Measurements from ENCODE around the gene NCAM2. TPM values are rescaled to one million over a fixed set of nuclear protein-coding genes. Genes with fewer than 3 reads are reported as not detected.
"Not testable (repeated sequence)": the region's sequence is repeated elsewhere in the genome, so short reads cannot be mapped to it uniquely, and the experiment has no call there.

Gene NCAM2
- total RNA-seq, 1 experiment from 2014 or later: not detected

- Histone ChIP-seq H3K4me1 (replicated peaks) (no peaks in the 10 kb centered on the region), H3K27me3 (replicated peaks) (no peaks in the 10 kb centered on the region), H3K36me3 (no peaks in the 10 kb centered on the region), H3K27ac (no peak overlapping the region), H3K9me3 (replicated peaks) (no peaks in the 10 kb centered on the region; the same call in 1 of the 2 replicates), H3K4me3 (no peak overlapping the region)
- DNase-seq (ENCODE audit: low read depth in 1 of 2, low spot score in 2 of 2): no peak
Observed at GRCh38 chr21:21341041-21341440, 342.8 kb downstream of the NCAM2 start.

DNA sequence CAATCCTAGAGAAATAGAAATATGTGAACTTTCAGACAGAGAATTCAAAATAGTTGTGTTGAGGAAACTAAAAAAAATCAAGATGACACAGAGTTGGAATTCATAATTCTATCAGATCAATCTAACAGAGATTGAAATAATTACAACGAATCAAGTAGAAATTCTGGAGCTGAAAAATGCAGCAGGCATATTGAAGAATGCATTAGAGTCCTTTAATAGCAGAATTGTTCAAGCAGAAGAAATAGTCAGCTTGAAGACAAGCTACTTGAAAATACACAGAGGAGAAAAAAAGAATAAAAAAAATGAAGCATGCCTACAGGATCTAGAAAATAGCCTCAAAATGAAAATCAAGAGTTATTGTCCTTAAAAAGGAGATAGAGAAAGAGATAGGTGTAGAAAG lies 347.1 kb downstream of the NCAM2 start:
- Histone ChIP-seq H3K4me3 (no peak overlapping the region), H3K27me3 (replicated peaks) (no peaks in the 10 kb centered on the region), H3K9me3 (replicated peaks) (no peaks in the 10 kb centered on the region; the same call in 1 of the 2 replicates), H3K4me1 (replicated peaks) (no peaks in the 10 kb centered on the region), H3K36me3 (no peaks in the 10 kb centered on the region), H3K27ac (no peak overlapping the region)
- no peak for DNase-seq (ENCODE audit: low read depth in 1 of 2, low spot score in 2 of 2)

DNA sequence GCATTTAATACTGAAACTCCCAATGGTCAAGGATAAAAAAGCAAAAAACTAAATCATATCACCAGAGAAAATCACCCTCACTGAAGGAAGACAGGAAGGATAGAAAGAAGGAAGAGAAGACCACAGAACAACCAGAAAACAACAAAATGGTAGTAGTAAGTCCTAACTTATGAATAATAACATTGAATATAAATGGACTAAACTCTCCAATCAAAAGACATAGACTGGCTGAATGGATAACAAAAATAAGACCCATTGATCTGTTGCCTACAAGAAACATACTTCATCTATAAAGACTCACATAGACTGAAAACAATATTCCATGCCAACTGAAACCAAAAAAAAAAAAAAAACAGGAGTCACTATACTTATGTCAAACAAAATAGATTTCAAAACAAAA lies 347.7 kb downstream of the NCAM2 start:
- DNase-seq (ENCODE audit: low read depth in 1 of 2, low spot score in 2 of 2): no peak
- H3K27me3 ChIP-seq (replicated peaks): no peaks in the 10 kb centered on the region
- H3K27ac ChIP-seq: no peak overlapping the region
- no peak overlapping the region for H3K4me3 ChIP-seq
- H3K9me3 ChIP-seq (replicated peaks): no peaks in the 10 kb centered on the region; the same call in 1 of the 2 replicates
- no peaks in the 10 kb centered on the region for H3K4me1 ChIP-seq (replicated peaks)
- no peaks in the 10 kb centered on the region for H3K36me3 ChIP-seq

DNA sequence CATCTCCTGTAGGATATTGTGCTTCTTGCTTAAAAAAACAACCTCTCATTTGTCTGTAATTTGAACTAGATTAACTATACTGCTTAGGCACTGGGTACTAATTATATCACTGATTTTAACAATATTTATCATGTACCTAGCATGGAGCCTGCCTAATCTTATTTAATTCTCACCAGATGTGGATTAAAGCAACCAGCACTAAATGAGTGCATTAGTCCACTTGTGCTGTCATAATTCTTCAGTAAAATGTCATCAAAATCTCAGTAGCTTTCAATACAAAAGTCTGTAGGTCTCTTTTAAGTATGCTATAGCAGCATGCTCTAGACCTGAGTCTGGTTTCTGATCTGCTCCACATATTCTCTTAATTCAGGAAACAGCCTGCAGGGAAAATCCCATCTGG lies 368.1 kb downstream of the NCAM2 start:
- no peak for DNase-seq (ENCODE audit: low read depth in 1 of 2, low spot score in 2 of 2)

DNA sequence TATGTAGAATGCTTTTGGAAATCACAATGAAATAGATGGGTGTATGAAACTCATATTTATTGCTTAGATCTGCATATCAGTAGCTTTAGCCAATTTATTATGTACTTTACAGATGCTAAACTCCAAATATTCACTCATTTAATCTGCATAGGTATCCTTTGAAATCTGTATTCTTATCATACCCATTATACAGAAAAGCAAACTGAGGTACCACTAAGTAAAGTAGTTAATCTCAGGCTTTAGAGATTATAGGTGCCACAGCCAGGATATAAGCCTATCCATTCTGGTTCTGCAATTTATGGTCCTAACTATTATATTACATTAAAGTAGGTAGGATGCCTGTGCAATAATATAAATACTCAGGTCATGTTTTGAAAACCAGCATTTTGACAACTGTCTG lies 369.4 kb downstream of the NCAM2 start:
- Histone ChIP-seq H3K4me1 (replicated peaks) (no peaks in the 10 kb centered on the region), H3K36me3 (no peaks in the 10 kb centered on the region), H3K4me3 (no peak overlapping the region), H3K27me3 (replicated peaks) (no peaks in the 10 kb centered on the region), H3K9me3 (replicated peaks) (no peaks in the 10 kb centered on the region), H3K27ac (no peak overlapping the region)
- no peak for DNase-seq (ENCODE audit: low read depth in 1 of 2, low spot score in 2 of 2)

More for the DNA sequence above, 368.1 kb downstream of the NCAM2 start:
- Histone ChIP-seq H3K4me1 (replicated peaks) (no peaks in the 10 kb centered on the region), H3K27me3 (replicated peaks) (no peaks in the 10 kb centered on the region), H3K27ac (no peak overlapping the region), H3K9me3 (replicated peaks) (no peaks in the 10 kb centered on the region), H3K36me3 (no peaks in the 10 kb centered on the region), H3K4me3 (no peak overlapping the region)

DNA sequence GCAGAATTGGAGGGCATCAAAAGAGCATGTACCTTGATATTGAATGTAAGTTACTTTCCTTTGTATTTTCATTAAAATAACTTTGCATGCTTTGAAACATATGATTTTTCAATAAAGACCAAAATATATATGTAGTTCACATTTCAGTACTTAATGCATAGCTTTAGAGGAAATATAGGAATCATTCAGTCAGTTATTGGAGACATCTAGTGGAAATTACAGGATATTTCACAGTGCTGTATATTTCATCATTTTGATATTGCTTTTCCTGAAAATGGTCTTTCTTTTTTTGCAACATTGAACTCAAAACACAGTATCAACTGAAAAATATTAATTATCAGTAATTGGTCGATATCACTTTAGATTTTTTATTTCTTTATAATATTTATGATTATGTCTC lies 375.8 kb downstream of the NCAM2 start:
- Histone ChIP-seq H3K36me3 (no peaks in the 10 kb centered on the region), H3K4me3 (no peak overlapping the region), H3K9me3 (replicated peaks) (no peaks in the 10 kb centered on the region), H3K27ac (no peak overlapping the region), H3K4me1 (replicated peaks) (no peaks in the 10 kb centered on the region), H3K27me3 (replicated peaks) (no peaks in the 10 kb centered on the region)
- DNase-seq (ENCODE audit: low read depth in 1 of 2, low spot score in 2 of 2): no peak

GRCh38 chr21:21383126-21383525 lies 384.9 kb downstream of the NCAM2 start:
- H3K9me3 ChIP-seq (replicated peaks): no peaks in the 10 kb centered on the region
- no peak overlapping the region for H3K27ac ChIP-seq
- no peak overlapping the region for H3K4me3 ChIP-seq
- no peaks in the 10 kb centered on the region for H3K27me3 ChIP-seq (replicated peaks)
- no peaks in the 10 kb centered on the region for H3K4me1 ChIP-seq (replicated peaks)
- DNase-seq (ENCODE audit: low read depth in 1 of 2, low spot score in 2 of 2): no peak
- no peaks in the 10 kb centered on the region for H3K36me3 ChIP-seq

GRCh38 chr21:21384977-21385376 lies 386.8 kb downstream of the NCAM2 start:
- no peaks in the 10 kb centered on the region for H3K9me3 ChIP-seq (replicated peaks)
- no peak for DNase-seq (ENCODE audit: low read depth in 1 of 2, low spot score in 2 of 2)

GRCh38 chr21:21385404-21385803 lies 387.2 kb downstream of the NCAM2 start:
- Histone ChIP-seq H3K36me3 (no peaks in the 10 kb centered on the region), H3K27ac (no peak overlapping the region), H3K9me3 (replicated peaks) (no peaks in the 10 kb centered on the region), H3K27me3 (replicated peaks) (no peaks in the 10 kb centered on the region), H3K4me3 (no peak overlapping the region), H3K4me1 (replicated peaks) (no peaks in the 10 kb centered on the region)
- DNase-seq (ENCODE audit: low read depth in 1 of 2, low spot score in 2 of 2): no peak

More at GRCh38 chr21:21384977-21385376, 386.8 kb downstream of the NCAM2 start:
- Histone ChIP-seq H3K4me1 (replicated peaks) (no peaks in the 10 kb centered on the region), H3K36me3 (no peaks in the 10 kb centered on the region), H3K27ac (no peak overlapping the region), H3K27me3 (replicated peaks) (no peaks in the 10 kb centered on the region), H3K4me3 (no peak overlapping the region)

DNA sequence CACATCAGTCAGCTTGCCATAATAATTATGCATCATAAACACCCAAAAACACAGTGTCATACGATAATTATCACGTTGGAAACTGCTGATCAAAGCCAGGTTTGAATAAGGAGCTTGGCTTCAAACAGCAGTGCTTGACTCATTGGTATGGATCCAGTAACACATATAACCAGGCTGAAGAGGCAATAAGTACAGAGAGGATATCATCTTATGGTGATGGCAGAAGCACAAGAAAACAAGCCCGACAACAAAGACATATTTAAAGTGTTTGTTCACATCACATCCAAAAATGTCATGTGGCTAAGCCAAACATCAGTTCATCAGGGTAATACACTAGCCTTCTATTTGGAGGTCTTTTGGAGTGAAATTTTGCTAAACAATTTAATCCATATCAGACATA lies 389.7 kb downstream of the NCAM2 start:
- no peak overlapping the region for H3K4me3 ChIP-seq
- no peaks in the 10 kb centered on the region for H3K27me3 ChIP-seq (replicated peaks)
- no peaks in the 10 kb centered on the region for H3K4me1 ChIP-seq (replicated peaks)
- DNase-seq (ENCODE audit: low read depth in 1 of 2, low spot score in 2 of 2): no peak
- H3K27ac ChIP-seq: no peak overlapping the region
- H3K36me3 ChIP-seq: no peaks in the 10 kb centered on the region
- H3K9me3 ChIP-seq (replicated peaks): 0 out of 2 replicates have a peak, but pooled peaks cover 3% of the 10 kb centered on the region

DNA sequence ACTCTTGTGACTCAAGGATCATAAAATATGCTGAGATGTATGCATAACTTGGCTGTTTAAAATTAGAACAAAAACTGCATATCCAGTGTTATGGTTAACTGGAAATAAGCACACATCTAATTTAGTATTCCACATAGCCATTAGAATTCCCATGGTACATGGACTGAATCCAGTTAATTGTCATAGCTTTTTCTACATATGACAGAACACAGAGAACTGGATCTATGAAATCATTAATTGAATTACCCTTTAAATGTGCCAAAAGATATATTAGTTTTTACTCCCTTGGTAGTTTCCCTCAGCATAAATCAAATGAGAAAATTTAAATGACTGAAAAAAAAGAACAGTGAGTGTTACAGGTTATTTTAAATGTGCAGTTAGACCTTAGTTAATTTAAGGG lies 395.9 kb downstream of the NCAM2 start:
- no peaks in the 10 kb centered on the region for H3K4me1 ChIP-seq (replicated peaks)
- H3K4me3 ChIP-seq: no peak overlapping the region
- no peaks in the 10 kb centered on the region for H3K36me3 ChIP-seq
- H3K9me3 ChIP-seq (replicated peaks): 0 out of 2 replicates have a peak, but pooled peaks cover 3% of the 10 kb centered on the region
- H3K27ac ChIP-seq: no peak overlapping the region
- H3K27me3 ChIP-seq (replicated peaks): no peaks in the 10 kb centered on the region
- no peak for DNase-seq (ENCODE audit: low read depth in 1 of 2, low spot score in 2 of 2)

GRCh38 chr21:21396424-21396823 lies 398.2 kb downstream of the NCAM2 start:
- Histone ChIP-seq H3K9me3 (replicated peaks) (0 out of 2 replicates have a peak, but pooled peaks cover 3% of the 10 kb centered on the region), H3K4me3 (no peak overlapping the region), H3K27me3 (replicated peaks) (no peaks in the 10 kb centered on the region), H3K4me1 (replicated peaks) (no peaks in the 10 kb centered on the region), H3K36me3 (no peaks in the 10 kb centered on the region), H3K27ac (no peak overlapping the region)
- DNase-seq (ENCODE audit: low read depth in 1 of 2, low spot score in 2 of 2): no peak

GRCh38 chr21:21397464-21397863 lies 399.3 kb downstream of the NCAM2 start:
- no peaks in the 10 kb centered on the region for H3K4me1 ChIP-seq (replicated peaks)
- H3K4me3 ChIP-seq: no peak overlapping the region
- no peaks in the 10 kb centered on the region for H3K27me3 ChIP-seq (replicated peaks)
- H3K27ac ChIP-seq: no peak overlapping the region
- no peaks in the 10 kb centered on the region for H3K9me3 ChIP-seq (replicated peaks)
- no peaks in the 10 kb centered on the region for H3K36me3 ChIP-seq
- DNase-seq (ENCODE audit: low read depth in 1 of 2, low spot score in 2 of 2): no peak

DNA sequence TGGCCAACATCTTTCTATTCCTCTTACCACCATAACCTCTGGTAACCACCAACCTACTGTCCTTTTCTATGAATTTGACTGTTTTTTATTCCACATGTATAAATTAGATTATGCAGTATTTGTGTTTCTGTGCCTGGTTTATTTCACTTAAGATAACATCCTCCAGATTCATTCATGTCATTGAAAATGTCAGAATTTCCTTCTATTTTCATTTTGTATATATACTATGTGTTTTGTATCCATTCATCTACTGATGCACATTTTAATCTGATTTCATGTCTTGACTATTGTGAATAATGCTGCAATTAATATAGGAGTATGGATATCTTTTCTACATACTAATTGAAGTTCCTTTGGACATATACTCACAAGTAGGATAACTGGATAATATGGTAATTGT lies 403.2 kb downstream of the NCAM2 start:
- Histone ChIP-seq H3K27me3 (replicated peaks) (no peaks in the 10 kb centered on the region), H3K4me3 (no peak overlapping the region), H3K9me3 (replicated peaks) (no peaks in the 10 kb centered on the region), H3K27ac (no peak overlapping the region), H3K4me1 (replicated peaks) (no peaks in the 10 kb centered on the region), H3K36me3 (no peaks in the 10 kb centered on the region)
- no peak for DNase-seq (ENCODE audit: low read depth in 1 of 2, low spot score in 2 of 2)

- H3K27ac ChIP-seq; DNase-seq (ENCODE audit: low read depth in 1 of 2, low spot score in 2 of 2): not testable (repeated sequence)
Observed at GRCh38 chr21:21402187-21402586, 404.0 kb downstream of the NCAM2 start.

More at GRCh38 chr21:21402187-21402586, 404.0 kb downstream of the NCAM2 start:
- not testable (repeated sequence) for H3K27me3 ChIP-seq (replicated peaks); H3K4me1 ChIP-seq (replicated peaks); H3K36me3 ChIP-seq; H3K4me3 ChIP-seq; H3K9me3 ChIP-seq (replicated peaks)

All from SJSA1 (cell line).